ES-I3 (cell line): ENCODE measurements around the gene GPS1.

Source experiments
- H3K36me3 ChIP-seq: 2 replicates; pipeline ENCODE4 v1.6.1; 2013; ENCODE audit warnings: mild to moderate bottlenecking, low read length, control low read depth, moderate library complexity; ENCODE audit not compliant: insufficient read depth
- H3K4me1 ChIP-seq: 2 replicates; pipeline ENCODE4 v1.6.1; 2013; ENCODE audit warnings: mild to moderate bottlenecking, control low read depth, low read length; ENCODE audit not compliant: insufficient read depth
- H3K9ac ChIP-seq: 2 replicates; pipeline ENCODE4 v1.6.1; 2013; ENCODE audit warnings: low read depth, mild to moderate bottlenecking, low read length, moderate library complexity
- H3K9me3 ChIP-seq: 2 replicates; pipeline ENCODE4 v1.6.1; 2013; ENCODE audit warnings: mild to moderate bottlenecking, low read length, moderate library complexity; ENCODE audit not compliant: control insufficient read depth, insufficient read depth

GPS1 gene

DNA sequence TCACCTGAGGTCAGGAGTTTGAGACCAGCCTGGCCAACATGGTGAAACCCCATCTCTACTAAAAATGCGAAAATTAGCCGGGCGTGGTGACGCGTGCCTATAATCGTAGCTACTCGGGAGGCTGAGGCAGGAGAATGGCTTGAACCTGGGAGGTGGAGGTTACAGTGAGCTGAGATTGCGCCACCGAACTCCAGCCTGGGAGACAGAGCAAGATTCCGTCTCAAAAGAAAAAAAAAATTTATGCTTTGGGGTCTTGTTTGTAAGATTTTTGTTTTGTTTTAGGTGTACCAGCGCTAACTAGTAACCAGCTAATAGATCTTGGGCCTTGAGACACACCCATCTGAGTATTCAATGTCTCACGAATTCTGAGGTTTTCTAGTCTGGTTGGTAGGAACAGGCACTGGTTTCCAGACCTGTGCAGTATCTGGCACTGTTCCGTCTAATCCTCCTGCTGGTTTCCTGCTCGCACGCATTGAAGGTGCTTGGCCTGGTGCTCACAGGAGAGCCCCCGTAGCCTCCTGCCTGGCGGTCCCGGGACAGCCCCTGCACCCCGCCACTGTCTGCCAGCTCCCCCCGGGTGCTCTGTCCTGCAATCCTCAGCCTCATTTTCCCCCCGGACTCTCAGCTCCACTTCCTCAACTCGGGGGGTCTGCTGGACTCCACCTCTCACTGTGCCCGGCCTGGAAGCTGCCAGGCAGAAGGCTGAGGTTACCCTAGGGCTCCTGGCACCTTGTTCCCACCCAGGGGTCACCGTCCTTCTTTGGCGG, 24.5 kb downstream of the GPS1 start:
- Histone ChIP-seq H3K9ac (no peak overlapping the region), H3K4me1 (no peaks in the 10 kb centered on the region)

DNA sequence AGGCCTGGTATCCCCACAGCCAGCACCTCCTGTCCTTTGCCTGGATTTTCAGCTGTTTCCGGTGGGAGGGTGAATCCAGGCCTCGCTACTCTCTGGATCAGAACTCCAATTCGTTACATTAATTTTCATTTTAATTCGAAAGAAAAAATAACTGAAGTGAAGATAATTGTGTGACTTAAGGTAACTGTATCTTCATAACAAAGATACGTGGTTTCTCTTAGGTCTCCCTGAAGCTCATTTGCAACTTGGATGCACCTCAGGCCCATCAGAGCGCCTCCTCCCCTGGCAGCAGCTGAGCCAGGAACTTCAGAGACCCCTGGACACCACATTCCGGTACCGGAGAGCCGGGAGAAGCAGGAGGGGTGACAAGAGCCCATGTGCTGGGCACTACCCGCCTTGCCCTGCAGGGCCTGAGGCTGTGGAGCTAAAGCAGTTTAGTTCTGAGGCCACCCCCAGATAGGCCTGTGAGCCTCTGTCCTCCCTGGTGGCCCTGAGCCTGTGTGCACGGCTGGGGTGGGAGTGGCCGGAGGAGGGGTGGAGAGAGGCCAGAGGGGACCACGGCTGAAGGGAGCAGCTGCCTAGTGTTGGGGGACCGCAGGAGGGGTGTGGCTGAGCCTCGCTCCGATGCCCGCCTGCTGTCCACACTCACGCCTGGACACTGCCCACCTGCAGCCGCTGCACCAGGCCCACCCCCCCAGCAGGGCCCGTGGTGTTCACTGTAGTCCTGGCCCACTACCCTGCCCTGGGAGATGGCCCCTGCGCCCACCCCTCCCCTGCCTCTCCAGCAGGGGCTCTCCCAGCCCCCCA, 25.3 kb downstream of the GPS1 start:
- Histone ChIP-seq H3K4me1 (no peaks in the 10 kb centered on the region), H3K9ac (no peak overlapping the region), H3K9me3 (no peaks in the 10 kb centered on the region), H3K36me3 (peaks cover 7% of the 10 kb centered on the region; the same call in 1 of the 2 replicates)

More for the DNA sequence above, 24.5 kb downstream of the GPS1 start:
- peaks cover 7% of the 10 kb centered on the region; the same call in 1 of the 2 replicates for H3K36me3 ChIP-seq
- H3K9me3 ChIP-seq = no peaks in the 10 kb centered on the region

DNA sequence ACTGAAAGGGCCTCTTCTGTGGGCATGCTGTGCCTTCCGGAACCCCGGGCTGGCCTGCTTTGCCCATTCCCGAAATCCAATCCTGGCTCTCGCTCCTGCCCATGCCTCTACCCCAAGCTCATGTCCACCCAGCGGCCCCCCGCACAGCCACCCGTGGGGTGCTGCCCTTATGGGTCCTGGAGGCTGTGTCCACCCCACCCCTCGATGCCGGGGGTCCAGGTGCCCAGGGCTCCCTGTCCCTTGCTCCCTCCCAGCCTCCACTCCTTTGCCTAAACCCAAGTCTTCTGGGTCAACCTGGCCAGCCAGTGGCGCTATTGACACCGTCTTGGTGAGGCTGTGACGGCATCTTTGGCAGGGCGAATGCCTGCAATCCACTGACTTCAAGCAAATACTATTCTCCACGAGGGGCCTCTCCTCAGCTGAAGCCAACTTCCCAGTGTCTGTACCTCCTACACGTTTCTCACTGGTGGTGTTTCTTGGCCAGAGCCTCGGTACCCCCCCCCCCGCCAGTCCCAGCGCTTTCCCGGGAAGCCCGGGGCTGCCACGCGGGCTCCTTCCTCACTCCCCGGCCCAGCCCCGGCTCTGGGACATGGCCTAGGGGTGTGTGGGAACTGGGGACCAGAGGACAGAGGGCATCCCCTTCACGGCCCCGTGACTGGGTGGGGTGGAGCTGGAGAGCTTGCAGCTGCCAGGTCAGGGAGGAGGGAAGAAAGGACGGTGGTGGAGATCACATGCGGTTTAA, 26.1 kb downstream of the GPS1 start:
- no peaks in the 10 kb centered on the region for H3K9me3 ChIP-seq
- no peaks in the 10 kb centered on the region for H3K4me1 ChIP-seq
- peaks cover 14% of the 10 kb centered on the region for H3K36me3 ChIP-seq
- H3K9ac ChIP-seq = no peak overlapping the region

DNA sequence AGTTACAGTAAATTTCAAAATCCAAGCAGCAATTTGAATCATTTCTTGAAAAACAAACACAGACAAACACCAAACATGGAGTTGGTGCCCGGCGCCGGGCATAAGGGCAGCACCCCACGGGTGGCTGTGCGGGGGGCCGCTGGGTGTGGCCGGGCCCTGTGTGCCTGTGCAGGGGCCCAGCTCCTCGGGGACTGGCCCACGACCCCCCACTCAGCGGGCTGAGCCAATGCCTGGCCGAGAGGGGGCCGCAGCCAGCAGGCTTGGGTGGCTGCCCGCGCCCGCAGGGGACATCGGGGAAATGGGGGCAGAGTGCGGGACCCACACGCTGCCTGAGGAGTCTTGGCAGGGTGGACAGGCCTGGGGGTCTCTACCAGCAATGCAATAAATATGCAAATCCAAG, 26.7 kb downstream of the GPS1 start:
- H3K9ac ChIP-seq = no peak overlapping the region
- no peaks in the 10 kb centered on the region for H3K9me3 ChIP-seq
- H3K4me1 ChIP-seq = no peaks in the 10 kb centered on the region
- H3K36me3 ChIP-seq = peaks cover 20% of the 10 kb centered on the region

DNA sequence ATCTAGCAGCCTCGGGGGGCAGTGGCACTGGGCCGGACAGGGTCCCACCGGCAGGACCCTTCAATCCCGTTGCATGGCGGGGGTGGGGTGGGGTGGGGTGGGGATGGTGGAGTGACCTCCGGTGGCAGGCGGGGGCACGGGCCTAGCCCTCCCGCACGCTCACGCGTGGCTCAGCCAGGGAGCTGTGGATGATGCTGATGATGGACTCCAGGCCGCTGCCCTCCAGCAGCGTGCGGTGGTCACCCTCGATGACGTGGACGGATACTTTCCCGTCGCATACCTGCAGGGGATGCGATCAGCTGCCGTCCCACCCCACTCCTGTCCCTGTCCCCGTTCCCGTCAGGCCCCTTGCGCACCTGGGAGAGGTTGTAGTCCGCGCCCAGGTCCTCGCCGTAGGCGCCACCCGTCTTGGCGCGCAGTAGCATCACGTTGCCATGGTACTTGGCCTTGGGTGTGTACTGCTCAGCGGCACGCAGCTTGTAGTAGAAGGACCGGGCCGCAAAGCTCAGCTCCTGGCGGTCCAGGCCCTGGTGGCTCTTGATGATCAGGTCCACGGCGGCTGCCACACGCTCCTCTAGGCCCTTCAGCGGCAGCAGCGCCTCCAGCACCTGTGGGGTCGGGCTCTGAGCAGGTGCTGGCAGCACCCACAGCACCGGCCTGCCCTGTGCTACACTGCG, 27.4 kb downstream of the GPS1 start:
- H3K36me3 ChIP-seq = peaks cover 22% of the 10 kb centered on the region
- no peak overlapping the region for H3K9ac ChIP-seq
- no peaks in the 10 kb centered on the region for H3K9me3 ChIP-seq
- H3K4me1 ChIP-seq = no peaks in the 10 kb centered on the region

DNA sequence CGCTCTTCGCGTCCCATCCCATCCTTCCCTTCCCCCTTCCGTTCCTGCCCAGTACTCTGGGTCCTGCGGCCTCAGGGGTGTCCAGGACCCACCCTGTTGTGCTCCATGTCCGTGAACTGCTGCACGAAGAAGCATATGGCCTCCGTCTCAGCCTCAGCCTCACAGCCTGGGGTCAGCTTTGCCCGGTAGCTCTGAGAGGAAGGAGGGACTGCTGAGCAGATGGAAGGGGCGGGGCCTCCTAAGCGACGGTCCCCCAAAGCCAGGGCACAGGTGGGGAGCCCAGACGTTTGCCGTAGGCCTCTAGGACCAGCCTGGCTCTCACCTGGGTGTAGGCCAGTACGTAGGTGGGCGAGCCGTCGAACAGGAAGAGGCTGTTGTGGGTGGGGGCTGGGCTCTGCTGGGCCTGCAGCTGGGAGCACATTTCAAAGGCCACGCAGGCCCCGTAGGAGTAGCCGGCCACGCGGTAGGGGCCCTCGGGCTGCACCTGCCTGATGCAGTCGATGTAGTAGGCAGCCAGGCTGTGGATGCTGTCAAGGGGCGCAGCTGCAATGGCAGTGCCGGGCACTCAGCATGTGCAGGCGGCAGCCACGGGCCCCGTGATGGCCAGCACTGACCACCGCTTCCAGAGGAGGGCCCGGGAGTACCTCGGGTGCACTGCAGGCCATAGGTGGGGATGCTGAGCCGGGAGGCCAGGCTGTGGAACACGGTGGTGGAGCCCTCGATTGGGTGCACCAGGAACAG, 28.5 kb downstream of the GPS1 start:
- Histone ChIP-seq H3K36me3 (peaks cover 22% of the 10 kb centered on the region), H3K4me1 (no peaks in the 10 kb centered on the region), H3K9me3 (no peaks in the 10 kb centered on the region), H3K9ac (no peak overlapping the region)

DNA sequence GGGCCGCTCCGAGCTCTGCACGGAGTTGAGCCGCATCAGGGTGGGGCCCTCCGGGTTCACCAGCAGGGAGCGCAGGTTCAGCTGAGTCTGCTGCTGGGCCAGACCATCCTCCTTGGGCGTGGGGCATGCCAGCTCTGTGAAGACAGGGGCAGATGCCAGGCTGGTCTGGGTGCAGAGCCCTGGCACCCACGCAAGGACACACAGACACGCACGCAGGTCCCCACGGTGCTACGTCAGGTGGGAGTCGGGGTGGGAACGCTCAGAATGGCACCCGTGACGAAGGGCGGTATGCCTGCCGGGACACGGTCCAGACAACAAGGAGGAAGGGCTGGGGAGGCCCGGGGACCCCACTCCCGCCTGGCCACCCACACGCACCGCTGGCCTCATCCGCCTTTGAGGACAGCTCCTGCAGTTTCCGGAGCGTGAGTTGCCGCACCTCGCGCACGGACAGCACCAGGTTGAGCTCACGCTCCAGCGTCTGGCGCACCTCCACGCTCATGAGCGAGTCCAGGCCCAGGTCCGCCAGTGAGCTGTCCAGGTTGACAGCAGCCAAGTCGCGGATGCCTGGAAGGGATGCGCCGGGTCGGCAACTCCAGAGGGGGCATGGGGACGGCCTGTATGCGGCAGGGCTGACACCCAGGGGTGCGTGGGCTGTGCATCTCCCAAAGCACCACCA, 29.2 kb downstream of the GPS1 start:
- H3K9ac ChIP-seq = no peak overlapping the region
- no peaks in the 10 kb centered on the region for H3K4me1 ChIP-seq
- no peaks in the 10 kb centered on the region for H3K9me3 ChIP-seq
- peaks cover 27% of the 10 kb centered on the region for H3K36me3 ChIP-seq

DNA sequence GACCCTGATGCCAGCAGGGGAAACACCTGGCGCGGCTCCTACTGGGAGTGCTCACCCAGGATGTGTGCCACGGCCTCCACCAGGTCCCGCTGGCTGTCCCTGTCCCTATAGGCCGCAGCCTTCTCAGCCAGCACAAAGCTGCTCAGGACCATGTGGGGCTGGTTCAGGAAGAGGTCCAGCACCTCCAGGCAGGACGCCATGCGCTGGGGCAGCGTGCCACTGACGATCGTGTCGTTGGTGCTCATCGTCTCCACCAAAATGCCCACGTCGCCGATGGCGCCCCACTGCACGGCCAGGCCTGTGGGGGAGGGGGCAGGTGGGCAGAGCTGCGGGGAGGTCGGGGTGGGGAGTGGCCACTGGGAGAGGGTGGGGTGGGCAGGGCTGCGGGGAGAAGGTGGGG, 29.8 kb downstream of the GPS1 start:
- Histone ChIP-seq H3K36me3 (peaks cover 27% of the 10 kb centered on the region), H3K9me3 (no peaks in the 10 kb centered on the region), H3K4me1 (no peaks in the 10 kb centered on the region), H3K9ac (no peak overlapping the region)

DNA sequence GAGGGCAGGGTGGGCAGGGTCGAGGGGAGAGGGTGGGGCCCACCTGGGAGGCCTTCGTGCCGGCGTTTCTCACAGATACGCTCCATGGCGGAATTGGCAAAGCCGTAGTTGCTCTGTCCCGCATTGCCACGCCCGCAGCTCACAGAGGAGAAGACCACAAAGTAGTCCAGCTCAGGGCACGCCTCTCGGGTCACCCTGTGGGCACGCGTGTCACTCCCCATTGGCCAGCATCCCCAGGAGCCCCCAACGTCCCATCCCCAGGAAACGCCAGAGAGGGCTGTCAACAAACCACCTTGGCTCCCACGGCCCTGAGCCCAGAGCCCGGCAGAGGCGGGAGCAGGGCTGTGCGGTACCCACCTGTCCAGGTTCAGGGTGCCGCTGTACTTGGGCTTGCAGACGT, 30.3 kb downstream of the GPS1 start:
- Histone ChIP-seq H3K4me1 (no peaks in the 10 kb centered on the region), H3K9ac (no peak overlapping the region), H3K36me3 (peaks cover 27% of the 10 kb centered on the region), H3K9me3 (no peaks in the 10 kb centered on the region)

DNA sequence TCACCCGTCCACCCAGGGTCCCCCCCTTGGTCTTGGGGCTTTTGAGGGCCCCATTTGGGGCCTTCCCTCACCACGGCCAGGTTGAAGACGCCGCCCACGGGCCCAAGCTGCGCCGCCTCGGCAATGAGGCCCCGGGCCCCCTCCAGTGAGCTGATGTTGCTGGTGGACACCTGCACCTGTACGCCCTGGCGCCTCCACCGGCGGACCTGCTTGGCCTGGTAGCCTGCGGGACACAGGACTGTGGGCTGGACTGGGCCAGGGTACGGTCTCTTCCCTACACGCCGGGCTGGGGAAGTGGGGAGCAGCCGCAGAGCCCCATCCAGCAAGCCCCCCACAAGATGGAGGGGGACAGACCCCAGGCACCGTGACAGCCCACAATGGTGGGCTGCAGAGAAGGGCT, 30.8 kb downstream of the GPS1 start:
- H3K9me3 ChIP-seq = no peaks in the 10 kb centered on the region
- no peak overlapping the region for H3K9ac ChIP-seq
- no peaks in the 10 kb centered on the region for H3K4me1 ChIP-seq
- peaks cover 27% of the 10 kb centered on the region for H3K36me3 ChIP-seq

DNA sequence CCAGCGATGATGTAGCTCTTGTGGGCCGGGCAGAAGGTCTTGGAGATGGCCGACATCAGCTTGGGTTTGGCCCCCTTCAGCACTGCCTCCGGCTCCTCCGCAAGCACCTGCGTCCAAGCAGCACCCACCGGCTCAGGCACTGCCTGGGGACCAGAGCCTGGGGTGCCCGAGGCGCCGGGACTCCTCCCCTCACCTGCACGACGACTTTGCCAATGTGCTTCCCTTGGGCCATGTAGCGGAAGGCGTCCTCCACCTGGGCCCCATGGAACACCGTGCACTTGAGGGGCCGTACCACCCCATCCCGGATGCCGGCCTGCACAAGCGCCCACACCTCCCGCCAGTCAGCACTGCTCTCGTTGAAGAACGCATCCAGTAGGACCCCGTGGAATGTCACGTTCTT, 31.3 kb downstream of the GPS1 start:
- Histone ChIP-seq H3K9me3 (no peaks in the 10 kb centered on the region), H3K4me1 (no peaks in the 10 kb centered on the region), H3K9ac (no peak overlapping the region), H3K36me3 (peaks cover 27% of the 10 kb centered on the region)

DNA sequence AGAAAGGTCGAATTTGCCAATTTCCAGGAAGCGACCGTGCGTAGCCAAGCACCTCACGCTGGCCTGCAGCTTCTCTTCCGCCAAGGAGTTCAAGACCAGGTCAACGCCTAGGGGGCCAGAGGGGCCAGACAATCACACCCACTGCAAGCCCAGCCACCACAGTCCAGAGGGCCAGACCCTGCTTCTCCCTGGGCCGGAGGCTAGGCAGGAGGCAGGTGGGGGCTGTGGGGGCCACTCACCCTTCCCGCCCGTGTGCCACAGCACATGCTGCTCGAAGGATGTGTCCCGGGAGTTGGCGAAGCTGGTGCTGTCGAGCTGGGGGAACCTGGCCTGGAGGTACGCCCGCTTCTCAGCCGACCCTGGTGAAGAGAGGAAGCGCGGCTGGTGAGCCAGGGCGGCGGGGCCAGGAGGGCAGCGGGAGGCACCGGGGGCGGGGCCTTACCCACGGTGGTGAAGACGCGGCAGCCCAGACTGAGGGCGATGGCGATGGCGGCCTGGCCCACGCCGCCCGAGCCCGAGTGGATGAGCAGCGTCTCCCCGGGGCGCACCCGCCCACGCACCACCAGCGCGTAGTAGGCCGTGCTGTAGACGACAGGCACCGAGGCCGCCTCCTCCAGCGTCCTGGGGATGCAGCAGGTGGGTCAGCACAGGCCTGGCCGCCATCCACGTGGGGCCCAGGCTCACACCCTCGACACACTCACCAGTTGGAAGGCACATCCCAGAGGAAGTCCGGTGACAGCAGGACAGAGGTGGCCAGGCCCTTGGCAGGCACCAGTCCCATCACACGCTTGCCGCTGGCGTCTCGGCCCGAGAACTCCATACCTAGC, 32.0 kb downstream of the GPS1 start:
- Histone ChIP-seq H3K4me1 (no peaks in the 10 kb centered on the region), H3K9me3 (no peaks in the 10 kb centered on the region), H3K9ac (no peak overlapping the region), H3K36me3 (peaks cover 32% of the 10 kb centered on the region)
